Activated CD4-positive, alpha-beta T cell treated with anti-CD3 and anti-CD28 coated beads, Interleukin-10, Interleukin-2, amounts not matched to agents 100 ng/mL and 50 ng/mL, durations not matched to agents 16 hours and 8 hours (primary cell): ENCODE measurements around the gene CTNNA1.
"Not testable (repeated sequence)": the region's sequence is repeated elsewhere in the genome, so short reads cannot be mapped to it uniquely, and the experiment has no call there.

Experiments
- DNase-seq: peaks from one replicate; pipeline ENCODE4 v3.0.0-alpha.2; 2020

The CTNNA1 gene

DNA sequence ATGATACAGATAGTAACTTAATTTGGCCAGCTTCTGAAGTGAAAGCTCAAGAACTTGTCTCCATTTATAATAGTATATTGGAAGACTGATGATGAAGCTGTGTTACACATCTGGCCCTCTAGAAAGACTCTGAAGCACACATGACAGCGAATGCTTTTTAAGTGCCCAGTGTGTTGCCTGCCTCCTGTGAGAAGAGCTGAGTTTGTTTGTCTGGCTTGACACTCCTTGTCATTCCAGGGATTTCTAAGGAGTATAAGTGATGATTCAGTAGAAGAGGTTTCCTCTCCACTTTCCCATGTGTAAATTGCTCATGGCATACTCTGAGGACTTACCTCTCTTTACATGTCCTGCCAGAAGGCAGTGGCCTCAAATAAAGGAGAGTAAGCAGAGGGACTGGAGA is 152.3 kb downstream of the CTNNA1 start:
- DNase-seq, result no peak

DNA sequence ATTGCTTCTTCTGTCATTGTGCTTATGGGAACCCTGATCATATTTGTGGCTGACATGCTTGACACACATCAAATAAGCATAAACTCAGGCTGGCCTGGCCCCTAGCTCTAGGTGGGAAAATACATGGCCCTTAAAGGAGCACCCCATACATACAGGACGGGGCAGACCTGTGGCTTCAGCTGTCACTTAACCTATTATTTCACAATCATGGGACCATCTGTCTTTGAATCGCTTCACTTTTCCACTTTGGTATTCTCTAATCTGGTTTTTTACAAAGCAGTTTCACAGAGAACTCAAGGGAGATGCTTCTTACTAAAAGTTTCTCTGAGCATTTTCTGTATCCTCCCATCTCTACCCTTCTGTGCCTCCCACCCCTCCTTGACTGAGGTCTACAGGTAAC is 156.5 kb downstream of the CTNNA1 start:
- DNase-seq, result no peak

DNA sequence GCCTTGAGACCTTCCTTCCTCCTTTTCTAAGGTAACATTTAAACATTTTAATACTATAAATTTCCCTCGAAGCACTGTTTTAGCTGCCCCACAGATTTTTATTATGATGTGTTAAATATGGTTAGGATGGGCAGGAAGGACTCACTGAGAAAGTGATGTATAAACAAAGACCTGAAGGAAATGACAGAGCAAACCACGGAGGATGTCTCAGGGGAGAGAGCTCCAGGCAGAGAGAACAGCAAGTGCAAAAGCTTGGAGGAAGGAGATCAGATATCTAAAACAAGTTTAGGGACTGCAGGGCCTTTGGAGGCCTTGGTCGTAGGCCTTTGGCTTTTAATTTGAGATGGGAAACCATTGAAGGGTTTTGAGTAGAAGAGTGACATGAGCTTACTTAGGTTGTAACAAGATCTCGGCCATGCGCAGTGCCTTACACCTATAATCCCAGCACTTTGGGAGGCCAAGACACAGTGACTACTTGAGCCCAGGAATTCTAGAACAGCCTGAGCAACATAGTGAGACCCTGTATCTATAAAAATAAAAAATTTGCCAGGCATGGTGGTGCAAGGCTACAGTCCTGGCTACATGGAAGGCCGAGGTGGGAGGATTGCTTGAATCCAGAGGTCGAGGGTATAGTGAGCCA is 157.4 kb downstream of the CTNNA1 start:
- DNase-seq, result peak; percentile 23

DNA sequence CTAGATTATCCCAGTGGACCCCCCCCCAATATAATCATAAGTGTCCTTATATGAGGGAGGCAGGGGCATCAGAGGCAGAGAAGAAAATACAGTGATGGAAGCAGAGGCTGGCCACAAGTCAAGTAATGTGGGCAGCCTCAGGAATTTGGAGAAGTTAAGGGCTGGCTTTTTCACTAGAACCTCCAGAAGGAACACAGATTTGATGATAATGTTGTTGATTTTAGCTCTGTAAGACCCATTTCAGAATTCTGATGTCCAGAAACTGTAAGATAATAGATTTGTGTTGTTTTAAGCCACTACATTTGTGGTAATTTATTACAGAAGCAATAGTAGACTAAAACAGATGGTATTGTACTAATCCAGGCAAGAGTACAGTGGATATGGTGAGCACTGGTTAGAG is 158.2 kb downstream of the CTNNA1 start:
- no peak for DNase-seq

DNA sequence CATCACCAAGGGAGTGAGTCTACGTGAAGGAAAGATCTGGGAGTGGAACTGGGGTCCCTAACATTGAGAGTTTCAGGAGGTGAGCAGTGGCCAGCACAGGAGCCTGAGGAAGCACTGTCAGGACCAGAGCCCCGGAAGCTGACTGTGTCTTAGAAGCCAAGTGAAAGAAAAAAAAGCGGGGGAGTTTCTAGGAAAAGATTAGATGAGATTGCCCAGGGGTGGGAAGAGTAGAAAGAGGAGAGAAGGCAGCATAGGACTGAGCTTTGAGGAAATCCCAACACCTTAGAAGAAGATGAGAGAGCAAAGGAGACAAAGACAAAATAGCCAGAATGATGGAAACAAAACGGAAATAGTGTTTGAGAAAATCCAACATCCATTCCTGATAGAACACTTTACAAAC is 158.9 kb downstream of the CTNNA1 start:
- no peak for DNase-seq

- DNase-seq, result no peak
Measured at GRCh38 chr5:138913773-138914172, 160.5 kb downstream of the CTNNA1 start.

GRCh38 chr5:138914338-138914737 is 161.1 kb downstream of the CTNNA1 start:
- no peak for DNase-seq

DNA sequence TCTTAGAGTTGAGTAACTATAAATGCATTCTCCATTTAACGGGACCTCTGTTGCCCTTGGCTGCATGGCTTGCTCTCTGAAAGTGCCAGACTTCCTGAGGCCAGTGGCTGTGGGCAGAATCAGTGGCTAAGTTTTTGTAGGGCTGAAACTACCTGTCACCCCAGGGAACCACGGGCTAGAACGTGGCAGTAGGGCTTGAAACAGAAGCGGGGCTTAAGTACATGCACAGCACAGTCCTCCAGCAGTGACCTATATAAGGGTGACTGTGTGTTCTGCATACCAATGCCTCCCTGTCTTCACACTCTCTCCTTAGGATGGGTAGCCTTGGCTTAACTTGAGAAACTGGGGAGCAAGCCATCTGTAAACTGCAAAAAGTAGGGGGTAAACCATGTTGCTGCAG is 165.5 kb downstream of the CTNNA1 start:
- DNase-seq, result no peak

DNA sequence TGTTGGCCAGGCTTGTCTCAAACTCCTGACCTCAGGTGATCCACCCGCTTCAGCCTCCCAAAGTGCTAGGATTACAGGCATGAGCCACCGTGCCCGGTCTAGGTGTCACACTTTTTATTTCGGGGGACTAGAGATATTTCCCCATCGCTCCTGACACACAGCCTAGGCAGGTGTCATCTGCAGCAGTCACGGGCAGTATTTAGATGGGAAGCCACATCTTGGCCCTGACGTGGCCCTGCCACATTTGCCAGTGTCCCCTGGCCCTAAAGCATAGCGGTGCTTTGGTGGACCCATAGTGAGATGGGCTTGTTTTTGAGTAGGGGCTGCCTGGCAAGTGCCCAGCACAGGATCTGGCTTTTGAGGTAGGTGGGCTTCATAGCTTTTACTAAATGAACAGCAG is 167.0 kb downstream of the CTNNA1 start:
- DNase-seq, result no peak

DNA sequence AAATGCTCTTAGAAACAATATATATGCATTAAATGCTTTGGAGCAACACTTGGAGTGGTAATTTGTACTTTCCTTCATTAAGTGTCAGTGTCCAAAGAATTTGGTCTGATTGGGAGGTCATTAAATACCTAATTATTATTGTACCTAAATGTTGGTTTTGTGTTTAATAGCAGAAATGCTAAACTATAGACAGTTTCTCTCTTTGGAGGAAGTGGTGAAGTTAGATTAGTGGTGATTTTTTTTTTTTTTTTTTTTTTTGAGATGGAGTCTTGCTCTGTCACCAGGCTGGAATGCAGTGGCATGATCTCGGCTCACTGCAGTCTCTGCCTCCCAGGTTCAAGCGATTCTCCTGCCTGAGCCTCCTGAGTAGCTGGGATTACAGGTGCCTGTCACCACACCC is 168.1 kb downstream of the CTNNA1 start:
- DNase-seq, result not testable (repeated sequence)

DNA sequence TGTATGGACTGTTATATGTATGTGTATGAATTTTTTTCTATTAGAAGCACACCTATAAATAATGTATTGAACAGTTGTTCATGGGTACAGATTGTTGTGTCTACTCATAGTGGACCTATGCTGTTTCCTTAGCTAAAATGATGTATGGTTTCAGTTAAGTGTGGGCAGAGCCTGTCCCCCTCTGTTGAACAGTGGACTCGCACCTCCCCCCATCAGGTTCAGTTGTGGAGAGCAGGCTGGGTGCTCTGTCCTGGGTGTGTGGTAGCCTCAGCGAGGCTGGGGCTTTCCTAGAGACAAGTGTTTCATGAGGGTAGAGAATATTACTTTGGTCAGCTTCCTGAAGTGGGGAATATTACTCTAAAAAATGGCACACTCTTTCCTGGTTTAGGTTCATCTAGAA is 169.3 kb downstream of the CTNNA1 start:
- DNase-seq, result no peak

DNA sequence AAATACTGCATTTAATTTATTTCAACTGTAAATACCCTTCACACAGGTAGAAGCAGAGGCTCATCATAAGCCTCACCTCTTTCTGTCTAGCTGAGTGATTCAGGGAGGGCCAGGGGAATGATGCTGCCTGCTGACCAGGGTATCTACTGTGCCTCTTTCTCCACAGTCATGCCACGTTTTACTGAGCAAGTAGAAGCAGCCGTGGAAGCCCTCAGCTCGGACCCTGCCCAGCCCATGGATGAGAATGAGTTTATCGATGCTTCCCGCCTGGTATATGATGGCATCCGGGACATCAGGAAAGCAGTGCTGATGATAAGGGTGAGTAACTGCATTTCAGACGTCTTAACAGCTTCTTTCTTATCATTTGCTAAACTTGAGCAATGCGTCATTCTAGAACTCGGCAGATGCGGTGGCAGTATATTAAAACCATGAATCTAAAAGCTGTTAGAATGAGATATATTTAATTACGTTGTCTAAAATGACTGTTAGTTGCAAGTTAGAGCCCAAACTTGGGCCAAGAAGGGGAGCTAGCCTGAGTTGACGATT is 171.9 kb downstream of the CTNNA1 start:
- no peak for DNase-seq

DNA sequence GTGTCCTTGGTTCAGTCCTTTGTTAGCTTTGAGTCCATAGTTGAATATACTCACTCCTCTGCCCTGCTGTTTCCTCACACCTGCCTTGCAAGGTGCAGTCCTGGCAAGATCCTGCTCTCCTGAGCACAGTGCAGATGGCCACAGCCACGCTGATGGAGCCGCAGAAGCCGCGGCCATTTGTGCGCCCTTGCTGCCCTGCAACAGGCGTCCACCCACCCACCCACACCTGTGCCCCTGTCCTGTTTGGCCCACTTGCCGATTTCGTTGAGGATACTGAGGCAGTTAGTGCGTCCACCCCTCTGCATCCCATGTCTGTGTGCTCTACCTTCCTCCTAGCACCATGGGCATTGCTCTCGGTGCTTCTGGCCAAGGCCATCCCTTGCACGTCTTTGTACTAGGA is 173.0 kb downstream of the CTNNA1 start:
- no peak for DNase-seq

DNA sequence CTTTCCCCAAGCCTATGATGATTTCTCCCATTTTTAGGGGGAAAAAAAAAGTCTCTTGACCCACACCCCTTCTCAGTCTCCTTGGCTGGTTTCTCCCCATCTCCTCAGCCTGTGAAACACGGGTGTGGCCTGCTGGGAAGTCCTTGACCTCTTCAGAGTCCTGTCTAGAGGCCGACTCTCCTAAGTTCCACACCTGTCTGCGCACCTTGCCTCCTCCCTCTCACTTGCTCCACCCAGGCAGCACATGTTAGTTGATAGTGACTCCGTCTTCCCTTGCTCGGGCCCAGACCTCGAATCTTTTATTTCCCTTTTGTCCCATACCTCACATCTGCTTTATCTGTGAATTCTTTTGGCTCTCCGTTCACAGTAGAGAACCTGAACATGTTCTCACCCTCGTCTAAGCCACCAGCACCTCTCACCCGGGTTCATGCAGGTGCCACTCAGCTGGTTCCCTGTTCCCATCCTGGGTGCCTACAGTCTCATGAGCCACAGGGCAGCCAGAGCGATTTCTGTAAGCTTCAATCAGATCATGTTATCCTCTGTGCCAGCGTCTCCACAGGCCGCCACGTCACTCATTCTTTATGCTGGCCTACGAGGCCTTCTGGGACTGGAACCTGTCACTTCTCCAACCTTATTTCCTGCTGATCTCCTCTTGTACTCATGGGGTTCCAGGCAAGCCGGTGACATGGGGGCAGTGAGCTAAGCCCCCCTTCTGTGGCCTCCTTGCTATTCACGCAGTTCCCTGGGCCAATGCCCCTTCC is 173.6 kb downstream of the CTNNA1 start:
- DNase-seq, result no peak

DNA sequence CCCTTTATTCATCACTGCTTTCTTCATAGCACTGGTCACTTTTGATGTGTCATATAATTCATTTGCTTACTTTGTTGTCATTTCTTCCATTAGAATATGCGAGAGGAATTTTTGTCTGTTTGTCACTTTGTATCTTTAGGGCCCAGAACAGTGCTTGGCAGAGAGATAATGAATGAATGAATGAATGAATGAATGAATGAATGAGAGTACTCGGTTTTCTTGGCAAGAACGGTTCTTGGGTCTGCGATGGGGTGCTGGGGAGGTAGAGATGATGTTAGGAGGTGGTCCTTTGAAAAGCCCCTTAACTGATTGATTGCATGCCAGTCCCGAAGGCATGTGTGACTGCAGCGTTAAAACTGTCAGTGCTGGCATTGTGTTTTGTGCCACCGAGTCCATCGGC is 174.3 kb downstream of the CTNNA1 start:
- no peak for DNase-seq

DNA sequence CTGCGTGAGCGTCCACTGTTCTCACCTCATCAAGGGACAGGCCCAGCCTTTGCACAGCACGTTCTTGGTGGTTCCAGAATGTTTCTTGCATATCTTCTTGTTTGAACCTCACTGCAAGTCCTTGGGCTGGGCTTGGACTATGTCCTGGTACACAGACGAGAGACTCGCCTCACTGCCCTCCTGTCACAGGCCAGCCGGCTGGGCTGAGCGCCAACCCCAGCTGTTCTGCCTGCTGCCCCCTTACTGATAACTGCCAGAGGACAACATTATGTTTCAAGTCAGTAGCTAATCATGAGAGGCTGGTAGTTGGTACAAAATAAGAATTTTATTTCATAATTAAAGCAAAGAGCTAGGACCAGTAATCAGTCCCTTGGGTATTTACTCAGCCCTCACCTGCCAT is 174.8 kb downstream of the CTNNA1 start:
- DNase-seq, result no peak

GRCh38 chr5:138929571-138929955 is 176.3 kb downstream of the CTNNA1 start:
- no peak for DNase-seq

GRCh38 chr5:138930371-138931097 is 177.3 kb downstream of the CTNNA1 start:
- no peak for DNase-seq

DNA sequence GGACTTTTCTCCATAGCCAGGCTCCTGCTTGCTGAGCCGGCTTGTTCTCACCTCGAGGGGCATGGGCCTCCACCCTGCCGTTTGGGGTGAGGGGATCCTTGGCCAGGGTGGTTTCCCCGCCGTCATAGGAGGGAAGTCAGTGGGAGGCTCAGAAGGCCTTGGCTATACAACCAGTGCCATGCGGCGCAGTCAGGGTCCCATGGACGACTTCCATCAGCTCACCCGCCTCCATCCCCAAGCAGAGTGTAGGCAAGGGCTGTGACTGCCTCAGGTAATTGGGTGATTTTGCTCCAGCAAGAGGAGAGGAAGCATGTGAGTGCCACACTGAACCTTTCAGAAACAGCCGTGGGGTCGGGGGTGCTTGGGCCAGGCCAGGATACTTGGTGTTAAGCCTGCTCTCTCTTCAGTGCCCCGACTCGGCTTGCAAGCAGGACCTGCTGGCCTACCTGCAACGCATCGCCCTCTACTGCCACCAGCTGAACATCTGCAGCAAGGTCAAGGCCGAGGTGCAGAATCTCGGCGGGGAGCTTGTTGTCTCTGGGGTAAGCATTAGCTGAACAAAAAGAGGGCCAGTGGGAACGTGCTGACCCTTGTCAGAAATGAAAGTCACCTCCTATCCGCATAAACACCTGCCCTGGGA is 179.1 kb downstream of the CTNNA1 start:
- DNase-seq, result no peak

DNA sequence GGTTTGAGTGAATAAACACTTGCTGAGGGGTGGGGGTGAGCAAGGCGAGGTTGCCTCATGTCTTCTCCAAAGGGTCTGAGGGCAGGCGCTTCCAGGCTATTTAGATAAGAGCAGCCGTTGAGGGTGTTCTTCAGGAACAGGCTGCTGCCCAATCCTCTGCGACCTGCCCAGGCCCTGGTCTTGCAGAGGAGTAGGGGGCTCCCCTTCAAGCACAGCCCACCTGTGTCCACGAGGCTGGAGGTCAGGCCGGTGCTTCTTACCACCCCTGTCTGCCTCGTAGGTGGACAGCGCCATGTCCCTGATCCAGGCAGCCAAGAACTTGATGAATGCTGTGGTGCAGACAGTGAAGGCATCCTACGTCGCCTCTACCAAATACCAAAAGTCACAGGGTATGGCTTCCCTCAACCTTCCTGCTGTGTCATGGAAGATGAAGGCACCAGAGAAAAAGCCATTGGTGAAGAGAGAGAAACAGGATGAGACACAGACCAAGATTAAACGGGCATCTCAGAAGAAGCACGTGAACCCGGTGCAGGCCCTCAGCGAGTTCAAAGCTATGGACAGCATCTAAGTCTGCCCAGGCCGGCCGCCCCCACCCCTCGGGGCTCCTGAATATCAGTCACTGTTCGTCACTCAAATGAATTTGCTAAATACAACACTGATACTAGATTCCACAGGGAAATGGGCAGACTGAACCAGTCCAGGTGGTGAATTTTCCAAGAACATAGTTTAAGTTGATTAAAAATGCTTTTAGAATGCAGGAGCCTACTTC is 180.5 kb downstream of the CTNNA1 start:
- DNase-seq, result no peak

DNA sequence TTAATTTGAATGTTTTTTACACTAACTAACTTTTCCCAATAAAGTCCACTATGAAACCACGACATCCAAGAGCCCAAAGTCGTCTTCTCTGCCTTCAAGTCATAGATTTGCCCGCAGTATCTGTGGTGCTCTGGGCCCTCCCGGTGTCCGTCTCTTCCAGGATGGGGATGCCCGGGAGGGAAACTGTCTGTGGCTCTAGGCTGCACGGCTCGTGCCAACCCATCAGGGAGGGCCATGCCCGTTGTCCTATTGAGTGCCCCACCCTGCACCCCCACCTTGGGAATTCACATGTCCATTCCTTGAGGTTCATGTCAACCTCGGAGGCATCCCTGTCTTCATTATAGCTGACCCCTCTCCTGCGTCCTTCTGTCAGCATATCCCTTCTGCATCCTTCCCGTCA is 181.7 kb downstream of the CTNNA1 start:
- no peak for DNase-seq

DNA sequence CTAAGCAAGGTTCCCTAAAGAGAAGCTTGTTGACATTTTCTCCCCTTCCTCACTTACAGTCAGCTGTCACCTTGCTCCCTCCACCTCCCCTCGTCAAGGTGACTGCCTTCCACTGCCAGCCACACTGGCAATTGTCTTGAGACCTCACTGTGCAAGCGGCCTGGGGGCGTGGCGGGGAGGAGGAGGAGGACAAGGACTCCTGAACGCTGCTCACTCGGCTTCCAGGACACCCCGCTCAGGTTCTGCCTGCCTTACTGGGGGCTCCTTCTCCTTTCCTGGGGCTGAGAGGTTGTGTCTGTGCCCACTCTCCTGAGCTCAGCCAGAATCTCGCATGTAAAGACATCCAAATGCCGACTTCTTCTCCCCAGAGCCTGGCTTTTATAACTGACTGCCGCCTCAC is 182.2 kb downstream of the CTNNA1 start:
- no peak for DNase-seq
